Breast epithelium (tissue), 4 donors: ENCODE results near the gene YPEL1. TPM values are rescaled to one million over a fixed set of nuclear protein-coding genes. Genes with fewer than 3 reads are reported as not detected.

Experiments used
- DNase-seq, 2 donors: peaks; one replicate each; pipeline ENCODE4 v3.0.0-alpha.2; 2019; ENCODE audit warnings: low spot score in 2 of 2
- H3K27ac ChIP-seq, 2 donors: fragments of 200-600 bp; sonication (generic) in 1 of 2; one replicate each; pipeline ENCODE4 v1.5.1; 2016 to 2019; ENCODE audit warnings: mild to moderate bottlenecking in 1 of 2
- H3K27me3 ChIP-seq, 2 donors: fragments of 200-600 bp; sonication (generic) in 1 of 2; one replicate each; pipeline versions ENCODE4 v1.5.1 to v1.6.0; 2017 to 2019; ENCODE audit warnings: control low read depth in 1 of 2, mild to moderate bottlenecking in 1 of 2
- H3K36me3 ChIP-seq: fragments of 200-600 bp; one replicate; pipeline ENCODE4 v1.5.1; 2019
- H3K4me1 ChIP-seq, 2 donors: fragments of 200-600 bp; sonication (generic); one replicate each; pipeline ENCODE4 v1.5.1; 2016 to 2019; ENCODE audit warnings: control low read depth in 1 of 2
- H3K4me3 ChIP-seq, 3 donors: fragments of 200-600 bp; sonication (generic); 1 replicate in 2 of 3; 2 replicates in 1 of 3; pipeline ENCODE4 v1.5.1; 2016 to 2019; ENCODE audit warnings: mild to moderate bottlenecking in 3 of 3, moderate library complexity in 2 of 3
- H3K9me3 ChIP-seq, 2 donors: fragments of 200-600 bp; sonication (generic) in 1 of 2; one replicate each; pipeline ENCODE4 v1.5.1; 2016 to 2019; ENCODE audit warnings: control low read depth in 1 of 2
- POLR2A ChIP-seq: fragments of 450-650 bp; IDR thresholded peaks from one replicate; pipeline ENCODE4 v1.6.1; 2016; ENCODE audit warnings: antibody characterized with exemption, mild to moderate bottlenecking, moderate library complexity
- POLR2AphosphoS5 ChIP-seq, 3 donors: sonication (generic); formaldehyde crosslinking; IDR thresholded peaks; one replicate each; pipeline ENCODE4 v1.6.1; 2017; ENCODE audit warnings: antibody characterized with exemption in 3 of 3
- intact Hi-C: fragments of 100-400 bp; cut with DNase I; formaldehyde crosslinking; loops from one replicate; pipeline ENCODE4 v1.15.1; 2023; ENCODE audit warnings: low total_unique reads
- total RNA-seq, 3 donors: library from RNA; depleted of rRNA; stranded (reverse); fragments of >200 nt; gene quantifications; one replicate each; pipeline ENCODE4 v1.1.0, GENCODE V29; 2016
- TF ChIP-seq, protein P1 (sequence below), 3 donors: fragments of 450-650 bp; IDR thresholded peaks; one replicate each; pipeline ENCODE4 v1.5.1; 2016 to 2017; ENCODE audit warnings: antibody characterized with exemption in 3 of 3, mild to moderate bottlenecking in 3 of 3, moderate library complexity in 3 of 3

Gene YPEL1
- total RNA-seq, 3 donors from 2014 or later: 7.8 to 8.5 (median 7.9) TPM

GRCh38 chr22:21762712-21763581 lies 27.4 kb upstream of the YPEL1 start:
- peaks cover 4% of the 10 kb centered on the region for H3K36me3 ChIP-seq
- no peaks in the 10 kb centered on the region for H3K27me3 ChIP-seq
- intact Hi-C loops: no loop called here
- TF ChIP-seq, protein P1, sequence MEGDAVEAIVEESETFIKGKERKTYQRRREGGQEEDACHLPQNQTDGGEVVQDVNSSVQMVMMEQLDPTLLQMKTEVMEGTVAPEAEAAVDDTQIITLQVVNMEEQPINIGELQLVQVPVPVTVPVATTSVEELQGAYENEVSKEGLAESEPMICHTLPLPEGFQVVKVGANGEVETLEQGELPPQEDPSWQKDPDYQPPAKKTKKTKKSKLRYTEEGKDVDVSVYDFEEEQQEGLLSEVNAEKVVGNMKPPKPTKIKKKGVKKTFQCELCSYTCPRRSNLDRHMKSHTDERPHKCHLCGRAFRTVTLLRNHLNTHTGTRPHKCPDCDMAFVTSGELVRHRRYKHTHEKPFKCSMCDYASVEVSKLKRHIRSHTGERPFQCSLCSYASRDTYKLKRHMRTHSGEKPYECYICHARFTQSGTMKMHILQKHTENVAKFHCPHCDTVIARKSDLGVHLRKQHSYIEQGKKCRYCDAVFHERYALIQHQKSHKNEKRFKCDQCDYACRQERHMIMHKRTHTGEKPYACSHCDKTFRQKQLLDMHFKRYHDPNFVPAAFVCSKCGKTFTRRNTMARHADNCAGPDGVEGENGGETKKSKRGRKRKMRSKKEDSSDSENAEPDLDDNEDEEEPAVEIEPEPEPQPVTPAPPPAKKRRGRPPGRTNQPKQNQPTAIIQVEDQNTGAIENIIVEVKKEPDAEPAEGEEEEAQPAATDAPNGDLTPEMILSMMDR (IDR thresholded peaks at IDR 0.05): no peak
- TF ChIP-seq POLR2AphosphoS5 (IDR thresholded peaks at IDR 0.05): no peak
- TF ChIP-seq POLR2A: no peak
- H3K4me3 ChIP-seq: no peak overlapping the region
- no peak for DNase-seq
- H3K4me1 ChIP-seq: no peaks in the 10 kb centered on the region
- no peak overlapping the region for H3K27ac ChIP-seq
- no peaks in the 10 kb centered on the region for H3K9me3 ChIP-seq

GRCh38 chr22:21761994-21762680 lies 26.5 kb upstream of the YPEL1 start:
- Histone ChIP-seq H3K9me3 (no peaks in the 10 kb centered on the region), H3K27ac (no peak overlapping the region), H3K36me3 (peaks cover 4% of the 10 kb centered on the region), H3K4me1 (no peaks in the 10 kb centered on the region), H3K4me3 (no peak overlapping the region), H3K27me3 (no peaks in the 10 kb centered on the region)
- DNase-seq: no peak
- intact Hi-C loops: no loop called here
- TF ChIP-seq POLR2AphosphoS5 (IDR thresholded peaks at IDR 0.05) (no peak), POLR2A (no peak)
- TF ChIP-seq, protein P1 (IDR thresholded peaks at IDR 0.05): no peak

DNA sequence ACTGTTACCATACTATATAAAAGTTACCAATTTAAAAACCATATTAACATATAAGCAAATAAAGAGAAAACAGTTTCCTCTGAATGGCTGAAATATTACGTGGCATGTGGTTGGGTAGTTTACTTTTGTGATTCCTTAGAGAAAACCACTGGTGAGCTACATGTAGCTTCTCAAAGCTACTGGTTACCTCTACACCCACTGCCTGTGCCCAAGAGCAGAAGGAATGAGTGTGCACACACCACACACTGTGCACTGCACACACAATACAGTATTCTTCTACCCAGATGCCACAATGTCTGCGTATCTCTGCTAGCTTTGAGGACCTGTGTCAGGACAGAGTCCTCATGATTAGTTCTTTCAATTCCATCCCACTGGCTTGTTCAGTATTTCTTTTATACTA lies 25.5 kb upstream of the YPEL1 start:
- no peak for DNase-seq
- intact Hi-C loops: no loop called here
- no peaks in the 10 kb centered on the region for H3K9me3 ChIP-seq
- no peaks in the 10 kb centered on the region for H3K4me1 ChIP-seq
- no peaks in the 10 kb centered on the region for H3K27me3 ChIP-seq
- H3K27ac ChIP-seq: no peak overlapping the region
- TF ChIP-seq POLR2AphosphoS5 (IDR thresholded peaks at IDR 0.05): no peak
- TF ChIP-seq, protein P1 (IDR thresholded peaks at IDR 0.05): no peak
- no peak for TF ChIP-seq POLR2A
- H3K36me3 ChIP-seq: peaks cover 4% of the 10 kb centered on the region
- H3K4me3 ChIP-seq: no peak overlapping the region

- Histone ChIP-seq H3K27me3 (no peaks in the 10 kb centered on the region), H3K9me3 (no peaks in the 10 kb centered on the region), H3K36me3 (peaks cover 4% of the 10 kb centered on the region), H3K4me3 (no peak overlapping the region), H3K27ac (no peak overlapping the region), H3K4me1 (no peaks in the 10 kb centered on the region)
- DNase-seq: no peak
- intact Hi-C loops: no loop called here
- TF ChIP-seq POLR2AphosphoS5 (IDR thresholded peaks at IDR 0.05) (no peak), POLR2A (no peak)
- TF ChIP-seq, protein P1 (IDR thresholded peaks at IDR 0.05): no peak
Measured at GRCh38 chr22:21760640-21761039, 25.0 kb upstream of the YPEL1 start.
